Activated CD4-positive, alpha-beta T cell treated with anti-CD3 and anti-CD28 coated beads, Interleukin-2, amount 10 ng/mL, durations not matched to agents 24 days and 14 days (primary cell): ENCODE results near the gene ALK. TPM values are rescaled to one million over a fixed set of nuclear protein-coding genes. Genes with fewer than 3 reads are reported as not detected.

Experiments
- DNase-seq: peaks from one replicate; pipeline ENCODE4 v3.0.0; 2022
- H3K27ac Mint-ChIP-seq: one replicate; pipeline ENCODE4 v1.8.0; 2022; ENCODE audit warnings: mild to moderate bottlenecking, mixed read lengths
- H3K27me3 Mint-ChIP-seq: one replicate; pipeline ENCODE4 v1.8.0; 2022; ENCODE audit warnings: mixed read lengths
- H3K36me3 Mint-ChIP-seq: one replicate; pipeline ENCODE4 v1.8.0; 2022; ENCODE audit warnings: low read depth, mild to moderate bottlenecking, mixed read lengths
- H3K4me1 Mint-ChIP-seq: one replicate; pipeline ENCODE4 v1.8.0; 2021; ENCODE audit warnings: mixed read lengths
- H3K4me3 Mint-ChIP-seq: one replicate; pipeline ENCODE4 v1.8.0; 2022; ENCODE audit warnings: mild to moderate bottlenecking, moderate library complexity, mixed read lengths
- H3K9me3 Mint-ChIP-seq: one replicate; pipeline ENCODE4 v1.8.0; 2021; ENCODE audit warnings: mixed read lengths
- intact Hi-C: fragments of 100-400 bp; cut with micrococcal nuclease; formaldehyde crosslinking; loops from one replicate; pipeline ENCODE4 v1.15.1; 2023
- total RNA-seq: library from RNA; stranded (reverse); gene quantifications from 2 replicates; pipeline ENCODE4 v1.2.3, GENCODE V29; 2022

ALK gene
- total RNA-seq, 1 donor from 2014 or later: not detected

DNA sequence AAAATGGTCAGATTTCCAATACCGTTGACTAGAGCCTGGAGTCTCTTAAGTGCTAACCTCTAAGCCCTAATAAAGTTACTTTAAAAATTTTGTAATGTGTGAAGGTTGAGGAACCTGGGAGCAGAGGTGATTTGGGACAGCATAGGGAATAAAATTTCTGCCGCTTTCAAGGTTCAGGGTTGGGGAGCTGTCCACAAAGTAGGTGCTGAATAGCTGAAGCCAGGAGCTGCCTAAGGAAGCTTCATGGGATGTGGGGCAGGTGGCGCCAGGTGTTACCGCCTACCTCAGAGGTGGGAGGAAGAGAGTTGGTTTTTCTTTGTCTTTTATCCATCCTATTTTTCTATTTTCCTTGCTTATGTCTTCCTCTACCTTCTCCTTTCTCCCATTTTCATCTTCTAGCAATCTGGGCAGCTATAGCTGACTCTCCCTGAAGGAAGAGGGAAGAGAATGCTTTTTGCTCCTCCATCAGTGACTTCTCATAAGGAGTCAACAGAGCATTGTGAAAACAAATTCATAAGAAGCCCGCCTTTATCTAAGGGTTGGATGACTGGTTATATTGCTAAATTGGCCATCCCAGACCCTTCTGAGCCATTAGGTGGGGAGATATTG, 627.5 kb downstream of the ALK start:
- intact Hi-C loops: loop anchor here (10.0 kb wide), 1 partner anchor 631 kb away; the partner anchor contains the start of gene ALK
- H3K27ac Mint-ChIP-seq: no peak overlapping the region
- no peaks in the 10 kb centered on the region for H3K9me3 Mint-ChIP-seq
- DNase-seq: peak; percentile 80
- no peaks in the 10 kb centered on the region for H3K4me1 Mint-ChIP-seq
- H3K4me3 Mint-ChIP-seq: no peak overlapping the region
- no peaks in the 10 kb centered on the region for H3K36me3 Mint-ChIP-seq
- H3K27me3 Mint-ChIP-seq: peaks cover 25% of the 10 kb centered on the region

DNA sequence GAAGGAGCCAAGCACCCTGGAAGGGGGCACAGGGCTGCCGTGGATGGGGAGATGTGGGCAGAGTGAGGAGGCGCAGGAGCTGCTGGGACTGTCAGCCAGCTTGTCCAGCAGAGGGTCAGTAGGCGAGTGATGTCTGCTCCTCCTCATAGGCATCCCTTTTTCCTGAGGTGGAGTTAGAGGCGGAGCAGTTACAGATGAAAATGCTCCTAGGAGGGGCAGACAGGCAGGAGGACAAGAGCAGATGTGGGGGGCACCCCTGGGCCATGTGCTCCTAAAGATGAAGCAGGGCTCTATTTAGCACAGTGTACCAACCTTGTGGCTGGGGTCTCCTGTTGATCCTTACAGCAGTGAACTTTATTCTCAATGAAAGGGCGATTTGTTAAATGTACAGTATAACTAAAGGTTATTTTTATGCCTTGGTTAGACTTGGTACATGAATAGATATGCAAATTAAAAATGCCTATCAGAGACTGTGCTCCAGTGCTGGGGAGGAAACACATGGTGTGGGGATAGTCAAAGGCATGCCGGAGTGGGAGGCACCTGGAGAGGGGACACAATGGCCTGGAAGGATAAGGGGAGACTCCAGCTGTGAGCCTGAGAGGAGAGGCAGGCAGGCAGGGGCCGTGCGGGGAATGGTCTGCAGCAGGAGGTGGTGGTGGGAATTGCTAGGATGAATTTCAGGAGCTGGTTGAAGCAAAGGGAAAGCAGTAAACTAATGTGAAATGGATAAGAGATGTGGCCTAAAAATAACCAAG, 630.9 kb downstream of the ALK start:
- H3K4me3 Mint-ChIP-seq: no peak overlapping the region
- H3K27ac Mint-ChIP-seq: no peak overlapping the region
- H3K36me3 Mint-ChIP-seq: no peaks in the 10 kb centered on the region
- H3K4me1 Mint-ChIP-seq: no peaks in the 10 kb centered on the region
- DNase-seq: no peak
- H3K27me3 Mint-ChIP-seq: peaks cover 17% of the 10 kb centered on the region
- no peaks in the 10 kb centered on the region for H3K9me3 Mint-ChIP-seq
- intact Hi-C loops: loop anchor here (10.0 kb wide), 1 partner anchor 634 kb away; the partner anchor contains the start of gene ALK

DNA sequence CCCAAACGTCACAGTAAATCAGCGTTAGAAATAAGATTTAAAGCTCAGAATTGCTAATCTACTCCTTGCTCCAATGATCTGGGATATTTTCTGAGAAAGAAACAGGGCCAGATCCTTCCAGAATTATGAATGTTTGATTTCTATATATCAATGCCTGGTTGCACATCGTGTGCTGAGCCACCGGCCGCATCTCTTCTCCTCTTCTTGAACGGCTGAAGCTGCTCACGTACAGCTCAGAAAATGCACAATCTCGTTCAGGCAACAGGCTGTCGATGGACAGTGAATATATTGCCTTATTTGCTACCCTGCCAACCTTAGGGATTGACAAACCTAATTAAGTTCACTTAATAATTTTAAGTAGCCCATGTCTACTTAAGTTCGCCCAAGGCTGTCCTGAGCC, 636.7 kb downstream of the ALK start:
- intact Hi-C loops: no loop called here
- Mint-ChIP-seq H3K4me3 (no peak overlapping the region), H3K36me3 (no peaks in the 10 kb centered on the region), H3K27ac (no peak overlapping the region), H3K4me1 (no peaks in the 10 kb centered on the region), H3K27me3 (no peaks in the 10 kb centered on the region), H3K9me3 (no peaks in the 10 kb centered on the region)
- DNase-seq: no peak

DNA sequence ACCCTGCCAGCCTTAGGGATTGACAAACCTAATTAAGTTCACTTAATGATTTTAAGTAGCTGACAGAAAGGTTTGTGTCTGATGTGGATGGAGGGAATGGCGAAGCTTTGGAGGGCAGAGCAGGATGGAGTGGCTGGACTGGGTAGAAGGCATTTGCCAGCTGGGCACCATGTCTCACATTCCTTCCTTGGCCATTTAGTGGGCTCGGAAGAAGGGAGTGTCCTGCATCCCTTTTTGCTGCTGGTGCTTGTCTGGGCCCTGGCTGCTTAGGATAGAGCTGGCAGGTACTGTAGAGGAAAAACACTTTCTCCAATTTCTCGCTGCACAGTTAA, 639.5 kb downstream of the ALK start:
- H3K27me3 Mint-ChIP-seq: no peaks in the 10 kb centered on the region
- no peak for DNase-seq
- H3K36me3 Mint-ChIP-seq: no peaks in the 10 kb centered on the region
- H3K9me3 Mint-ChIP-seq: no peaks in the 10 kb centered on the region
- H3K4me3 Mint-ChIP-seq: no peak overlapping the region
- intact Hi-C loops: no loop called here
- no peak overlapping the region for H3K27ac Mint-ChIP-seq
- no peaks in the 10 kb centered on the region for H3K4me1 Mint-ChIP-seq

DNA sequence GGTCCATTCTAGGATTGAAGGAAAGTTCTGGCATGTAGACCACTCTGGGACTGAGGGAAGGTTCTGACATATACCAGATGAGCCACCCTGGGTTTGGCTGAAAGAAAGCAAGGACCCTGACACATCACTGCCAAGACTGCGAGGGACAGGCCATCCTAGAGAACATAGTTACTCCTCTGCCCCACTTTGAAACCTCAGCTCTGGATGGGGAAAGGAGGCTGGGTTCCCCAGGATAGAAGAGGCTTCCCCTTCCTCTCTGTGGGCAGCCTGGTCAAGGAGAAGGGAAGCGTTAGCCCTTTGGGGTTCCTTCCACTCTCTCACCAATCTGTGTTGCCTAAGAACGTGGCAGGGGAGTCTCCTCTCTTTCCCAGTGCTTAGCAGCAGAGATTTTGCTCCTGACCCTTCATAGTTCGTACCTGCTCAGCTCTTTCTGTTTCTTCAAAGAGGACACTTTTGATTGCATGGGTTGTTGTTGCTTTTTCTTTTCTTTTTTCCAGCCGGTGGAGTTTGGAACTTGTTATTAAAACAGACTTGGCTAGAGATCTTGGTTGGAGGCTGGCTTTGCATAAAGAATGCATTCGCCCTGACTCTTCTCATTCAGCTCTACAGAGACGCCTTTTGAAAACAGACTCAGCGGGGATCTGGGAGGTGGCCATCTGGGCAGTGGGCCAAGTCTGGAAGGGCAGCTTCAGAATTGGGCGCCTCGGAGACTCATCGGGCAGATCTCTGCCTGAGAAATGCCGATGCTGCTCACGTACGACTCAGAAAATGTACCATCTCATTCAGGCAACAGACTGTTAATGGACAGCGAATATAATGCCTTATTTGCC, 640.1 kb downstream of the ALK start:
- intact Hi-C loops: no loop called here
- Mint-ChIP-seq H3K27ac (no peak overlapping the region), H3K27me3 (no peaks in the 10 kb centered on the region), H3K36me3 (no peaks in the 10 kb centered on the region), H3K4me3 (no peak overlapping the region), H3K4me1 (no peaks in the 10 kb centered on the region), H3K9me3 (no peaks in the 10 kb centered on the region)
- no peak for DNase-seq

DNA sequence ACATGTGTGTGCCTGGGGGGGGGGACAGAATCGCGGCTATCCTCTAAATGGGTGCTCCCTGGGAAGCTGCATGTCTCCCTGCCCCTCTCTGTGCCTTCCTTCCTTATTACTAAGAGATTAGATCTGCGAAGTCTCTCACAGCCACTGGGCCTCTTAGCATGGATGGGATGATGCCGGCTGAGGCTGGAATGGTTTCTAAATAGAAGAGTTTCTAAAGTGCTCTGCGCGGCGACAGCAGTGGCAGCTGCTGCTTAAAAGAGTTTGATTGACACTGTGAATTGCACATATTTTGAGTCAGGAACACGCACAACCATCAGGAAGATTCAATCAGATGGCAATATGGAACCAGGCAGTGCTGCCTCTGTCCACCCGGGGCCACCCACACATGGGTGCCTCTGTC, 642.4 kb downstream of the ALK start:
- peaks cover 1% of the 10 kb centered on the region for H3K27me3 Mint-ChIP-seq
- H3K4me3 Mint-ChIP-seq: no peak overlapping the region
- H3K4me1 Mint-ChIP-seq: no peaks in the 10 kb centered on the region
- intact Hi-C loops: no loop called here
- no peak overlapping the region for H3K27ac Mint-ChIP-seq
- no peaks in the 10 kb centered on the region for H3K36me3 Mint-ChIP-seq
- no peaks in the 10 kb centered on the region for H3K9me3 Mint-ChIP-seq
- DNase-seq: no peak

DNA sequence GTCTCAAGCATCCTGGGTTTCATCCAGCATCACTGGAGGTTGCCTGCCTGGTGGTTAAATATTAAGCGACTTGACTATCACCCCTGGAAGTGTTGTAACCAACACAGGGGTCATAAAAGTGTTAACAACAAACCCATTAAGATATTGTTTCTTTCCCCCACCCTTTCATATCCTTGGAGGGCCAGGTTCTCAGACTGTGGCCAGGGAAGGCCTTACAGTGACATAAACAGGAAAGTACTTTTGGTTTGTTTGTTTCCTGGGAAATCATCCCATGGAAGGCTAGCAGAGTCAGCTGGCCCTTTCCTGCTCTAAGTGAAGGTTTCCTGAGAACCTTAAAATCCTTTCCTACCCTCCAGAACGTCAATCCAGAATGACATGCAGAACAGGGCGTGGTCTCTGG, 645.2 kb downstream of the ALK start:
- Mint-ChIP-seq H3K4me3 (no peak overlapping the region), H3K27ac (no peak overlapping the region), H3K4me1 (no peaks in the 10 kb centered on the region), H3K27me3 (peaks cover 7% of the 10 kb centered on the region), H3K9me3 (no peaks in the 10 kb centered on the region), H3K36me3 (no peaks in the 10 kb centered on the region)
- intact Hi-C loops: no loop called here
- no peak for DNase-seq

DNA sequence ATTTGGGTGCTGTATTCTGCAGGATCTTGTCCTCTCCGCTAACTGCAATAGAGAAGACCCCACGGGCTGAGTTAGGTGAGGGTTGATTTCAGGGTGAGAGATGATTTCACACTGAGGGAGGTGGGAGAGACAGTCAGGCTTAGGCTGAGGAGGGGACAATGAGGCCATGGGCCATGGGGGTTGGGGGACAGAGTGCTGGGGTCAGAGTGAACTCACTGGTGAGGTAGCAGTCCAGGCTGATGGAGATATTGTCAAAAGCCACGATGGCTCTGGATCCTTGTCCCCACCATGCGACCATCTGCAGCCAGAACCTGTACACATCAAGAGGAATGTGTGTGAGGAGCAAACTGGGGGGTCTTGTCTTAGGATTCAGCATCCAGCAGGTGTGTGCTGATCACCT, 646.2 kb downstream of the ALK start:
- intact Hi-C loops: no loop called here
- H3K27ac Mint-ChIP-seq: no peak overlapping the region
- peaks cover 7% of the 10 kb centered on the region for H3K27me3 Mint-ChIP-seq
- no peaks in the 10 kb centered on the region for H3K36me3 Mint-ChIP-seq
- no peak overlapping the region for H3K4me3 Mint-ChIP-seq
- no peaks in the 10 kb centered on the region for H3K9me3 Mint-ChIP-seq
- H3K4me1 Mint-ChIP-seq: no peaks in the 10 kb centered on the region
- no peak for DNase-seq

DNA sequence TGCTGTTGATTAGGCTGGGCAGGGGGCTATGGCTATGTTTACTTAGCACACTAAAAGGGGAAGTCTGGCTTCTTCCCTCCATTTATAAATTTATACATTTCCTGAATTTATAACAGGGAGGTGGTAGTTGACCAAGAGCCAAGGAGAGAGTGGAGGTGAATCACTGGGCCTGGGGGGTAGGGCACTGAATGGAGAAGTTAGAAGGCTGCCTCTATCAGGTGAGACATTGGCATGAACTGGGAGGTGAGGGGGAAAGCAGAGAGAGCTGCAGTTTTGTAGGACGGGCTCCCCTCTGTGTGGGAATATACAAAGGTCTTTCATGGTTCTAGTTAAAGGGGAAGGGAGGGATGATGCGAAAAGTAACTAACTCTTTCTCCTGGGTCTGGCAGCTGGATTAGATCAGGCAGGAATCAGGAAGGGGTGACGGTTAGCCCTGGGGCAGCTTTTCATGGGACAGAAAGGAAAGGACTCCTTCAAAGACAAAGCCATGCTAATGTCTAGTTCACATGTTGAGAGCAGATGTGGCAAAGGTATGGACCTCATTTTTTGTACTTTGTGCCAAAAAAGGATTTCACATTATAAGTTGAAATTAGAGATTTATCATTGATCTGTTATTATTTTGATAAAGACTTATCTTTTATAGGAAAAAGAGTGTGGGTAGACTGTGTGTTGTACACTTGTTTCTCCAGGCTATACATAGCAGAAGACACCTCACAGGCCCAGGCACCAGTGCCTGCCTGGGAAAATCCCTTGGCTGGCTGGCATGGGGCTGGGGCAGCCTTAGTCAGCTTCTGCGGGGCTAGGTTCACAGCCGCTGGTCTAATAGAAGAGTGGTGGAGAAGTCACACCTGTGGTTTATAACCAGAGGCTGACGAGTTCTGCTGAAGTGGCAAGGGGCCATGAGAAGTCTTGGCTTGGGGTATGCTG, 647.4 kb downstream of the ALK start:
- Mint-ChIP-seq H3K27me3 (peaks cover 7% of the 10 kb centered on the region), H3K36me3 (no peaks in the 10 kb centered on the region), H3K4me1 (no peaks in the 10 kb centered on the region), H3K4me3 (no peak overlapping the region), H3K27ac (no peak overlapping the region), H3K9me3 (no peaks in the 10 kb centered on the region)
- intact Hi-C loops: no loop called here
- no peak for DNase-seq

DNA sequence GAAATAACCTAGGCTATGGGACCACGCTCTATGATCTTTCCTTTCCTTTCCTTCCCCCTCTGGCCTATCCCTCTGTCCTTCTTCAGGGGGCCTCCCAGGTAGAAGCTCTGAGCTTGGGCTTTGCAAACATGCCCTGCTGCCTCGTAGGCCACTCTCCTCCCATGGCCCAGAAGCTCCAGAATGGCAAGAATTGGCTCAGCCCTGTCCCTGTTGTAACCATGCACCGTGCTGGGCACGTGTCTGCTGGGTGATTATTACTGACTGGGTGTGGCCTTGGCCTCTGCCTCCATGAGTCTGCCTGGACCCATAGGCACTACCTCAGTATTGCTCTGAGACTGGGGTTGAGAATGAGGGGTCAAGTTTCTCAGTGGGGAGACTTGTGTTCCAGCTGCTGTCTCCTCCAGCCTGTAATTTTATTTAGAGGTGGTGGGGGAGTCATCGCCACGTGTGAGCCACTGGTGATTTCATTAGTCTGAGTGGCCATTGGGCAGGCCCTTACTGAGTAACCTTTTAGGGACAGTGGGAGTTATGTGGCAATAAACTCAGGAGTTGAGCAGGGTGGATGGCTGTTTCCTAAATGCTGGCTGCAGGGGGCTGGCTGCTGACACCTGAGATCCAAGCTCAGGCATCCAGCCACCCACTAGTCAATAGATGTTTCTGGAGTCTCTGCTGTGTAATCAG, 648.2 kb downstream of the ALK start:
- intact Hi-C loops: no loop called here
- Mint-ChIP-seq H3K4me1 (no peaks in the 10 kb centered on the region), H3K9me3 (no peaks in the 10 kb centered on the region), H3K27me3 (peaks cover 7% of the 10 kb centered on the region), H3K27ac (no peak overlapping the region), H3K36me3 (no peaks in the 10 kb centered on the region), H3K4me3 (no peak overlapping the region)
- DNase-seq: no peak

DNA sequence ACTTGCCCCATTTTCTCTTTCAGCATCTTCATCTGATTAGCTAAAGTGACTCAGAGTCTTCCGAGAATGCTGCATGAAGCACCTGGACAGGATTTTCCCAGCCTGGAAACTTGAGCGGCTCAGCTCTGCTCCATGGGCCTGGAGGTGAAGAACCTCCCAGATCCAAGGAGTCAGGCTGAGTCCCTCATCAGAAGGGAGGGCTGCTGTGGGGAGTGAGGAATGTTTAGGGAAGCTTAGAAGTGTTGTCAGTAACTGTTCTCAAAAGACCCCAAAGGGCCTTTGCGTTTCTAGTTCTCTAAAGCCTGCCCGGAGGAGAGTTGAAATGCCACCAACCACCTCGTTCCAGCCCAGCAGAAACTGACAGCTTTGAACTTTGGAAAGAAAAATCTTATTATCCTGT, 649.1 kb downstream of the ALK start:
- Mint-ChIP-seq H3K4me3 (no peak overlapping the region), H3K27ac (no peak overlapping the region), H3K4me1 (no peaks in the 10 kb centered on the region), H3K9me3 (no peaks in the 10 kb centered on the region), H3K27me3 (peaks cover 7% of the 10 kb centered on the region), H3K36me3 (no peaks in the 10 kb centered on the region)
- no peak for DNase-seq
- intact Hi-C loops: no loop called here

DNA sequence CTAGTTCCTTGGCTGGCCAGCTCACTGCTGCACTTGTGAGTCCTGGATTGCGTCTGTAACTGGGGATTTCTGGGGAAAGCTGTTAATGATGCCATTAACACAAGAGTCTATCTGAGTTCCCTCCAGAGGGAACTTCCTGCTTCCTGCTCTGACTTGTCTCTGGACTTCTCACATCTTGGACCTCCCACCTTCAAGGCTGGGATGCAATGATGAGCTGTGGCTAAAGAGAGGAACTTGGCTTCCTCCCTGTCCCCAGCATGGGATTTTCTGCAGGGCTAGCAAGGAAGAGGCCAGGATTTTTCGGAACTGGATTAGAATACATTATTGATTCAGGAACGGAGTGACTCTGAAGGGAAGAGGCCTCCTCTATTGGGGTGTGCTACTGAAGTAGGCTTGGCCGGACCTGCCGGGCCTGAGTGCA, 650.7 kb downstream of the ALK start:
- H3K27me3 Mint-ChIP-seq: peaks cover 7% of the 10 kb centered on the region
- H3K27ac Mint-ChIP-seq: no peak overlapping the region
- no peaks in the 10 kb centered on the region for H3K9me3 Mint-ChIP-seq
- DNase-seq: no peak
- H3K4me1 Mint-ChIP-seq: no peaks in the 10 kb centered on the region
- H3K4me3 Mint-ChIP-seq: no peak overlapping the region
- H3K36me3 Mint-ChIP-seq: no peaks in the 10 kb centered on the region
- intact Hi-C loops: no loop called here

DNA sequence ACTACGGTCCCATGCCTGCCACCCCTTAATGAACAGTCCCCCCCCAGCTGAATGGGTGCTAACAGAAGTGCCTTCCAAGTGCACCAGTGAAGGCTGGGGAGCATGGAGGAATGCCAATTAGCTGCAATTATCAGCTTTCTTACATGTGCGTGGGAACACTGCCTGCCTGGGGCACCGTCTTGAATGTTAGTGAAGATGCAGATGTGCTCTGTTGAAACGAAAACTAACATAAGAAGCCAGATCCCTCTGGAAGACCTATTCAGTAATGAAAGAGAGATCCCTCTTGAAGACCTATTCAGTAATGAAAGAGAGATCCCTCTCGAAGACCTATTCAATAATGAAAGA, 651.6 kb downstream of the ALK start:
- intact Hi-C loops: no loop called here
- Mint-ChIP-seq H3K27me3 (peaks cover 7% of the 10 kb centered on the region), H3K9me3 (no peaks in the 10 kb centered on the region), H3K27ac (no peak overlapping the region), H3K36me3 (no peaks in the 10 kb centered on the region), H3K4me1 (no peaks in the 10 kb centered on the region), H3K4me3 (no peak overlapping the region)
- DNase-seq: no peak
